GM19351 (cell line): Measurements from ENCODE around the gene TMPO.
A peak's percentile ranks its signal among the peaks of the same experiment; 100 is the strongest.
"Not testable (repeated sequence)": the region's sequence is repeated elsewhere in the genome, so short reads cannot be mapped to it uniquely, and the experiment has no call there.

Source experiments
- ATAC-seq: cut with Tn5 transposase; IDR thresholded peaks from one replicate; pipeline ENCODE4 v1.9.1; 2021; ENCODE audit warnings: mild to moderate bottlenecking, moderate library complexity; ENCODE audit not compliant: unreplicated experiment

Gene TMPO, protein sequence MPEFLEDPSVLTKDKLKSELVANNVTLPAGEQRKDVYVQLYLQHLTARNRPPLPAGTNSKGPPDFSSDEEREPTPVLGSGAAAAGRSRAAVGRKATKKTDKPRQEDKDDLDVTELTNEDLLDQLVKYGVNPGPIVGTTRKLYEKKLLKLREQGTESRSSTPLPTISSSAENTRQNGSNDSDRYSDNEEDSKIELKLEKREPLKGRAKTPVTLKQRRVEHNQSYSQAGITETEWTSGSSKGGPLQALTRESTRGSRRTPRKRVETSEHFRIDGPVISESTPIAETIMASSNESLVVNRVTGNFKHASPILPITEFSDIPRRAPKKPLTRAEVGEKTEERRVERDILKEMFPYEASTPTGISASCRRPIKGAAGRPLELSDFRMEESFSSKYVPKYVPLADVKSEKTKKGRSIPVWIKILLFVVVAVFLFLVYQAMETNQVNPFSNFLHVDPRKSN

DNA sequence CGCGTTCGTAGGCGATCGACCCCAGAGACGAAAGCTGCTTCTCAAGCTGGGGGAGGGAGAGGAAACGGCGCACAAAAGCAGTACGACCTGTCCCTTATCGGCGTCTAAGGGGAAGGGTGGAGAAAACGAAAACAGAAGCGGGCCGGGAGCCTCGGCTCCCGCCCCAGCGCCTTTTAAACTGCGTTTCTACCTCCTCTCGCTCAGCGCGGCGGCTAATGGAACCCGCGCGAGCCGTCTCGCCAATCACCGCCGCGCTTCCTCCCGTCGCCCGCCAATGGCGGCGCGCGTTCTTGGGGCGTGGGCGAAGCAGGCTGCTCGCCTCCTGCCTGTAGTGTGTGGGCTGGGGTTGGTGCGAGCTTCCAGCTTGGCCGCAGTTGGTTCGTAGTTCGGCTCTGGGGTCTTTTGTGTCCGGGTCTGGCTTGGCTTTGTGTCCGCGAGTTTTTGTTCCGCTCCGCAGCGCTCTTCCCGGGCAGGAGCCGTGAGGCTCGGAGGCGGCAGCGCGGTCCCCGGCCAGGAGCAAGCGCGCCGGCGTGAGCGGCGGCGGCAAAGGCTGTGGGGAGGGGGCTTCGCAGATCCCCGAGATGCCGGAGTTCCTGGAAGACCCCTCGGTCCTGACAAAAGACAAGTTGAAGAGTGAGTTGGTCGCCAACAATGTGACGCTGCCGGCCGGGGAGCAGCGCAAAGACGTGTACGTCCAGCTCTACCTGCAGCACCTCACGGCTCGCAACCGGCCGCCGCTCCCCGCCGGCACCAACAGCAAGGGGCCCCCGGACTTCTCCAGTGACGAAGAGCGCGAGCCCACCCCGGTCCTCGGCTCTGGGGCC, at the start of gene TMPO:
Gene TMPO (plus strand): TSS at position 304 of the 824 bp plus-strand sequence. CDS start 278 bp downstream, at position 582.
- ATAC-seq: peak; percentile 68

DNA sequence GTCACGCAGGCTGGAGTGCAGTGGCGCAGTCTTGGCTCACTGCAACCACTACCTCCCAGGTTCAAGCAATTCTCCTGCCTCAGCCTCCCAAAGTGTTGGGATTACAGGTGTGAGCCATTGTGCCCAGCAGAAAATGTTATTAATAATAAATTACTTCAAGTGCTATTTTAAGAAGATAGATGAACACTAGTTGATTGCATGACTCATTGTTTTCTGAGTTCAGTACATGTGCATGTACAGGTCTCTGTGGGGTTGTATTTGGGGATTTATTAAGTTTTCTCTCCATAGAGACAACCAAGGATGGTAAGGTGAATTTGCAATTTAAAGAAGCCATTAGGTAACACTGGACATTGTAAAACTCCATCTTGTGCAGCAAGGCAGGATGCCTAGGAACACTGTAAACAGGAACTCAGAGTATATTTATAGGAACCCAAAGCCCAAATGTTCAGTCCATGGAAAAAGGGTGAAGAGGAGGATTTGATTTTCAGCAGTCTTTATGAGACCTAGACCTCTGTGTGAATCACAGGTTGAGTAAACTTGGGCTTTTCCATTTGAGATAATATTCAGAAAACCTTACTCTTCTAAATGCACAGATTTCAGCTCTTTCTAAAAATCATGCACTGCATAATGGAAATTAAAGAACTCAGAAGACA, 49.3 kb upstream of the TMPO start:
- no peak for ATAC-seq

DNA sequence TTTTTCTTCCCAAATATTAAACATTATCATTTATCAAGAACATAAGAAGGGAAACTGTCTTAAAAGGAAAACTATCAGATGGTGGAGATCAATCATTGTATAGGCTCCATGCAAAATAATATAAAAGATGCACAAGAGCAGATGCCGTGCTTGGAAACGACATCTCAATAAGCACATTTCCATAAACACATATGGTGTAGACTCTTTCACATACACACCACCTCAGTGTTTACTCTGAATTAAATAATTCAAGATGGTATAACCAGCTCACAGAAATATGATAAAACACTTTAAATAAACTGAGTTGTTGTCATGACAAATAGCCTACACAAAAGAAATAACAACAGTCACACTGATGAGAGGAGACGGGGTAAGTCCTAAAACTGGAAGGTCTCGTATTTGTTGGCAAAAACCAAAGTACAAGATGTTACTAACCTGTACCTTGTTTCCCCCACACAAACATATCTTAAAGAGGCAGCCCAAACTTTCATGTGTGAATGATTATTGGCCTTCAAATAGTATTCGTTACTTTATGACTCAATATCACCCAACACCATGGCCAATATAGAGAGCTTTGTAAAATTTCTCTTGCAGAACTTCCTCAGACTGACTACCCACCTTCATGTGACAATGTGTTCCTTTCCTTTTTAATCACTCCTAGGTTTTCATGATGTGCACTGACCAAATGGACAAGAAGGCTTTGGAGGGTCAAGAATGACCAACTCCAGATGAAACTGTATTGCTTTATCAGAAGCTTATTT, 48.6 kb upstream of the TMPO start:
- peak; percentile 34 for ATAC-seq

DNA sequence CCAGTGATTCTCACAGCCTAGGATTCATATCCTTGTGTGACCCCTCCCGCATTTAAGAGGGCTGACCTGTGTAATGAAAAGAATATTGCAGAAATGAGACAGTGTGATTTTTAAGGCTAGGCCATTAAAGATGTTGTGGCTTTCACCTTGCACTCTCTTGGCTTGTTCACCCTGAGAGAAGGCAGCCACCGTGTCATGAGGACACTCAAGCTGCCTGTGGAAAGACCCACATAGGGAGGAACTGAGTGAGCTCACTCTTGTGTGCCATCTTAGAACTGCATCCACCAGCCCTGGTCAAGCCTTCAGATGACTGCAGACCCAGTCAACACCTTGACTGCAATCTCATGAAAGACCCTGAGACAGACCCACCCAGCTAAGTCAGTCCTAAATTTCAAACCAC, 46.3 kb upstream of the TMPO start:
- peak; percentile 41 for ATAC-seq

DNA sequence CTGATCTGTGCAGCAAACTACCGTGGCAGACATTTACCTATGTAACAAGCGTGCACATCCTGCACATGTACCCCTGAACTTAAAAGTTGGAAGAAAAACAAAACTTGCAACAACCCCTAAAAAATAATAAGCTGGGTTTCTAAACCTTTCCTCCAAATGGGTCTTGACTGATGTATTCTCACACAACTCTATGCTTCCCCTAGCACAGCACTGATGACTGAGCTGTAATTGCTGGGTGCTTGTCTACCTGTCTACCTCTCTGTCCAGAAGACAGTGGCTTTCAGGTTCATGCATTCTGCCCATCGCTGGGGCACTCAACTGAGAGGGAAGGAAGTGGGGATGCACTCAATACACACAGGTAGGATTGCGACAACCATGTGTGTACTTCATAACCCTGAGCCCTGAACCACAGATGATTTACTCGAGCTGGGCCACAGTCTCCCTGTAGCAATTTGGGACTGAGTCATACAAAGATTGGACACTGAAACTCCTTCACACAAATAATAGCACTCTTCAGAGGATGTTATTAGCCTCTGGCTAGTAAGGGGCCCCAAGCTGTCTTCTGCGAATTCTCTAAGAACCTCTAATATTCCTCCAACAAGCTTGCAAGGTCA, 44.8 kb upstream of the TMPO start:
- peak; percentile 66 for ATAC-seq

DNA sequence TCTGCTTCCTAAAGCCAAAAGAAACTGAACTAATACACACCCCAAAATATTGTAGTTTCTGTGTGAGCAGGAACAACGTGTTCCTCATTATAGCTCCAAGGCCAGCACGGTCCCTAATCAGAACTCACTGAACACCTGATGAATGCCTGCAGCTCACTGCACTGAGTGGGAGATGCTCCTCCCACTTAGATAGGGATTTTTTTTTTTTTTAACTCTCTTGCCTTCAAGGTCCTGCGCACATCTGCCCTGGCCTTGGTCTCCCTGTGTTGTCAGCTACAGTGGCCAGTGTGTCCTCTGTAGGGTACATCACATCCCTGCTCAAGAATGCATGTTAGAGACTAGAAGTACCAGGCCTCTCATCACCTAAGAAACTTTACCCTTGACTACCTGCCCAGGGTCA, 44.3 kb upstream of the TMPO start:
- peak; percentile 30 for ATAC-seq

DNA sequence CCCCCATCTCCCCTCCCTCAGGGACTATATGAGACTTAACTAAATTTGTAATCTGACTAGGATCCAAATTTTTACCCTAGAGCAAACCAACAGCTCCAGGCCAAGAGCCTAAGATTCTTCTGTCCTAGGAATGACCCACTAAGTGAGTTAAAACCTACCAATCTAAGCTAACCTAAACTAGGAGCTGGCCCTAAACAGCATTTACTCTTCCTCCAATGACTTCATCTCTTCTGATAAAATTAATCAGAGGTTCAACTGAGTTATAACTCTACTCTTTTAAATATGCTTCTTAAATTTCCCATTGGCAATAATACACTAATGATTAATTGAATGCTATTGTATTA, 39.9 kb upstream of the TMPO start:
- ATAC-seq: no peak

DNA sequence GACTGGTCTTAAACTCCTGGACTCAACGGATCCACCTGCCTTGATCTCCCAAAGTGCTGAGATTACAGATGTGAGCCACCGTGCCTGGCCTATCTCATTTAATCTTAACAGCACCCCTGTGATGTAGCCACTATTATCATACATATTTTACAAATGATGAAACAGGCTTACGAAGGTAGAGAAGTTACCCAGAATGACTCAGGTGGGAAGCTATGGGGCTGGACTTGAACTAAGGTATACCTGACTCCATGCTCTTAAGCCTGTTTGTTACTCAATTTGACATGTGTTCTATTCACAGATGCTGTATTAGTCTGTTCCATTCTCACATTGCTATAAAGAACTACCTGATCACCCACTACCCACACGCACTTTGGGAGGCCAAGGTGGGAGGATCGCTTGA, 36.8 kb upstream of the TMPO start:
- no peak for ATAC-seq

DNA sequence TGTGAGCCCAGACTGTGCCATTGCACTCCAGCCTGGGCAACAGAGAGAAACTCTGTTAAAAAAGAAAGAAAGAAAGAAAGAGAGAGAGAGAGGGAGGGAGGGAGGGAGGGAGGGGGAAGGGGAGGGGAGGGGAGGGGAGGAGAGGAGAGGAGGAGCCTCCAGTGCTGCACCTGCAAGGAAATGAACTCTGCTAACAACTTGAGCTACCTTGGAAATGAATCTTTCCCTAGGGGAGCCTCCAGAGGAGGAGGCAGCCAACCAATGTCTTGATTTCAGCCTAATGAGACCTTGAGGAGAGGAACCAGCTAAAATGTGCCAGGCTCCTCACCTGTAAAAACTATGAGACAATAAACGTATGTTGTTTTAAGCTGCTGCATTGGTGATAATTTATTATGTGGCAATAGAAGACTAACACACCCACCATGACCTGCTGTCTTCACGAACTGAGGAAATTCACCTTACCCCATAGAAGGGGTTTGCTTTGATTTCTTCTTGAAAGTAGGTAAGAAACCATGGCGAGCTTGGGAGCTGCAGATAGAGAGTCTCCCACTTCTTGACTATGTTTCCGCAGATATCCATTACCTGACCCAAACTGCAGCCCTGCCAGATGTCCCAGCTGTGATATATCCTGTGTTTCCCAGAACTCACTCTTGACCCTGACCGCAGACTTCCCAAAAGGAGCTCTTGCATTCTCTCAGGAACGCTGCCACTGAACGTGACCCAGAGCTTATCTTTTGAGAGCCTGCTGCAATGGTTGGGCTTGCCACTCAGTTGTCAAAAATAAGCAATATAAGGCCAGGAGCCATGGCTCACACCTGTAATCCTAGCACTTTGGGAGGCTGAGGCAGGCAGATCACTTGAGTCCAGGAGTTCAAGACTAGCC, 31.5 kb upstream of the TMPO start:
- no peak for ATAC-seq

DNA sequence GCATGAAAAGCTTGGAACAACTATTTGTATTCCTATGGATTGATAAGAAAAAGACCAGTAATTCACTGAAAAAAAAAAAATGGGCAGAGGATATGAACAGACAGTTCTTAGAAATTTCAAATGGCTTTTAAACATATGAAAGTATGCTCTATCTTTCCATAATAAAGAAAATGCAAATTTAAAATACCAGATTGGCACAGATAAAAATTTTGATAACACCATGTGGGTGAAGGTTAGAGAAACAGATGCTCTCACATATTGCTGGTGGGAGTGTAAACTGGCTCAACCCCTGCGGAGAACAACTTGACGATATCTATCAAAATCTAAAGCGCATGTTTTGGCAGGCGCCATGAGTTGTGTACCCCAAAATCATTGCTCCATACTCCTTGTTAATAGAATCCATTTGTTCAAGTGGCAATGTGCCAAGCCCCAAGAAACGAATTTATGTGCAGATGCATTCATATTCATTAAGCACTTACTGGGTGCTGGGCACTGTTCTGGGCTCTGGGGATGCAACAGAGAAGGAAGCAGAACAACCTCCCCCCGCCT, 29.5 kb upstream of the TMPO start:
- no peak for ATAC-seq

DNA sequence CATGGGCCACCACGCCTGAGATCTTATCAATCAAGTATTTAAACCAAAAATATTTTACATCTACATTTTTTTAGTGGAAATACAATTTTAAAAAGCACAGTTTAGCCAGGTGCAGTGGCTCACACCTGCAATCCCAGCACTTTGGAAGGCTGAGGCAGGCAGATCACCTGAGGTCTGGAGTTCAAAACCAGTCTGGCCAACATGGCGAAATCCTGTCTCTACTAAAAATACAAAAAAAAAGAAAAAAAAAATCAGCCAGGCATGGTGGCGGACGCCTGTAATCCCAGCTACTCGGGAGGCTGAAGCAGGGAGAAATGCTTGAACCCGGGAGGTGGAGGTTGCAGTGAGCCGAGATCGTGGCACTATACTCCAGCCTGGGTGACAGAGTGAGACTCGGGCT, 27.0 kb upstream of the TMPO start:
- ATAC-seq: not testable (repeated sequence)

DNA sequence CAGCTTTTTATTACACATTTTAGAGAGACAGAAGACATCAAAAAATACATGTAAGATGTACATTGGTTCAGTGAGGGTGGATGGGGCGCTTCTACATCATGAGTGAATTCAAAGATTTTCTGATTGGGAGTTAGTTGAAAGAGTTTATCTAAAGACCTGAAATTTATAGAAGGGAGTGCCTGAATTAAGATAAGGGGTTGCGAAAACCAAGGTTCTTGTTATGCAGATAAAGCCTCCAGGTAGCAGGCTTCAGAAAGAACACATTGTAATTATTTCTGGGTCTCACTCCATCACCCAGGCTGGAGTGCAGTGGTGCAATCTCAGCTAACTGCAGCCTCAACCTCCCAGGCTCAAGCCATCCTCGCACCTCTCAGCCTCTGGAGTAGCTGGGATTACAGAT, 26.2 kb upstream of the TMPO start:
- ATAC-seq: no peak

DNA sequence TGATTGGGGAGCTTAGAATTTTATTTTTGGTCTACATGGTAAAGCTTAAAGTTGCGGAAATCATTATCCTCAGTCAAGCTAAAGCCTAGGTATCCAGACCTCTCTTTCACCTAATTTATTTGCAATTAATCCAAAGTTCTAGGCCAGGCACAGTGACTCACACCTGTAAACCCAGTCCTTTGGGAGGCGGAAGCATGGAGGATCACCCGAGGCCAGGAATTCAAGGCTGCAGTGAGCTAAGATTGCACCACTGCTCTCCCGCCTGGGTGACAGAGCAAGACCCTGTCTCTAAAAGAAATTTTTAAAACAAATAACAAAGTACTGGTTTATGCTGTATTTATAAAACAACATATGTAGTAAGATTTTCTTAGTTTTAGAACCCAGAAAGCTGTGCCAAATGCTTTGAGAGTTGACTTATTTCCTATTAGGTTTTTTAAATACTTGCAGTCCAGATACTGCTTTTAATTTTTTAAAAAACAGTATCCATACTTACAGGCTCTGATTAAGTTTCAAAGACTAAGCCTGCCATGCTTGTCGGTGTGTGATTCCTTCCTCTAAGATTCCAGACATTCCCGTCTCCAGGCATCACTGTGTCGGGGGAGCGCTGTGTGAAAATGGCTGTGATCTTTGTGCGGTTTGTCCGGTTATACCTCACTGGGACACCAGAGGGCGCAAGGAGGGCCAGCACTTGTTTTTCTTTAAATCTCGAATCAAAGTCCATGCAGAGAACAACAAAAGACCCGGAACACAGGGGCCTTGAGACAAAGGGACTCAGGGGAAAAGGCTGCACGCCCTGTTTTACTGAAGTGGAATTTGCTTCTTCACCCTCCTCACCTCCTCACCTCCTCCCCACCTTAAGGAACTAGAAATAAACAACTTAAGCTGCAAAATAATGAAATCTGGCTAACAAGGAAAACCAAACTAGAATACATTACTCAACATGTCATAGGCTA, 24.6 kb upstream of the TMPO start:
- ATAC-seq: peak; percentile 95

DNA sequence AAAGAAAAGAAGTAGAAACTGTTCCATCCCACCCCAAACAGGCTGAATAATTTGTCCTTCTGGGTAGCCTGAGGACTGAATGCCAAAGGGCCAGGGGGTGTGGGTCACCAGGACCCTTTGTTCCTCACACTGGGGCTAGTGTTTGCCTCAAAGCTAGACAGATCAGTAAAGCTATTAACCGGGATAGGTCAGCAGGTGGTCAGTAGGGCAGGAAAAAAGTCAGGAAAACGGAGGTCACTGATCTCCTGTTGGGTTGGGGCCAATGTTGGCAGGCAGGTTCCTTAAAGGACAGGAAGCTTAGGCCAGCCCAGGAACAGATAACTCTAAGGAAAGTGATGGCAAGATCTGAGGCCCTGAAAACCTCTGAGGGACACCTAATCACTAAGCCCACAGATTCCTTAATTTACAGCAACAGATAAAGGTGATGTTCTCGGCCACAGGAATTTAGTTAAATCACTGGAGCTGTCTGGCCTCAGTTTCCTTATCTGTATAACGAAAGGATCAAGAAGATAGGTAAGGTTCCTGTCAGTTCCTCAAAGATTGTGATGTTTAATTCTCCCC, 22.7 kb upstream of the TMPO start:
- ATAC-seq: no peak

DNA sequence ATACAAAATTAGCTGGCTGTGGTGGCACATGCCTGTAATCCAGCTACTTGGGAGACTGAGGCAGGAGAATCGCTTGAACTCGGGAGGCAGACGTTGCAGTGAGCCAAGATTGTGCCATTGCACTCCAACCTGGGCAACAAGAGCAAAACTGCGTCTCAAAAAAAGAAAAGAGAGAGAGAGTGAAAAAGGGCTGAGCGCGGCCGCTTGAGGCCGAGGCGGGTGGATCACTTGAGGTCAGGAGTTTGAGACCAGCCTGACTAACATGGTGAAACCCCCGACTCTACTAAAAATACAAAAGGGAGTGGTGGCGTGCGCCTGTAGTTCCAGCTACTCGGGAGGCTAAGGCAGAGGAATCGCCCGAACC, 14.1 kb upstream of the TMPO start:
- not testable (repeated sequence) for ATAC-seq

DNA sequence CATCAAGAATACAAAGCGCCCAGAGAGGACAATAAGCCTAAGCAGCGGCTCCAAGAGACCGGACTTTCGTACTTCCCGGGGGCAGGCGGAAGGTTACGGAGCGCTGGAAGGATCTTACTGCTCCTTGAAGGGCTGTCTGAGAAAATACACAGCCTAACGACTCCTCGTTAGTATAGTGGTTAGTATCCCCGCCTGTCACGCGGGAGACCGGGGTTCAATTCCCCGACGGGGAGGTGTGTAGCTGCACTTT, 12.1 kb upstream of the TMPO start:
- peak; percentile 53 for ATAC-seq

DNA sequence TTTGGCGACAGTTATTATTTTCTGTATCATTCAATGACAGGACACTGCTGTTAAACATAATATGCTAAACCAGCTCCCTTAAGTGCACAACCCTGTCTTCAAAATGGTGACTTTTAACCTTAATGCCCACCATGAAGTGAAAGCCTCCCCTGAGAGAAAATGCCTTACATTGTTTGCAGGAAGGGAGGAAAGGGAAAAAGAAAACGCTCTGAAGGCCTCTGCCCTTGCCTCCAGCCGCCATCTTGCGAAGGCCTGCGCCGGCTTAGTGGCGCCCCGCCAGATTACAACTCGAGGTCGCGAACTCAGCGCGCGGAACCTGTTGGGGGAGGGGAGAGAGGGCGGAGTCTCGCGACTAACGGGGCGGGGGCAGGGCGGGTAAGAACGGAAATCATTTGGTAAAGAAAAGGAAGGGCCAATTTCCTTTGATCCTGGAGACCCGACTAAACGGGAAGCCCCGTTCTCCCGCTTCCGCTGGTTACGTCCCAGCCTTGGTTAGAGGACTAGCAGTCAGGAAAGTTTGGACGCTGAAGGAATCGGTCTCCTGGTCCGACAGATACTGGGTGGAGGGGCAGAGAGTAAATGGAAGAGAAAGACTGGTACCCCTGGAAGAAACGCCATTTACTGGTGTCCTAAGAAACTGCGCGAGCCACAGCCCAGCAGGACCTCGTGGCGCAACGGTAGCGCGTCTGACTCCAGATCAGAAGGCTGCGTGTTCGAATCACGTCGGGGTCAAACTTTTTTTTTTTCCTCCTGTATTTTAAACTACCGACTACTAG, 11.6 kb upstream of the TMPO start:
- ATAC-seq: peak; percentile 75

DNA sequence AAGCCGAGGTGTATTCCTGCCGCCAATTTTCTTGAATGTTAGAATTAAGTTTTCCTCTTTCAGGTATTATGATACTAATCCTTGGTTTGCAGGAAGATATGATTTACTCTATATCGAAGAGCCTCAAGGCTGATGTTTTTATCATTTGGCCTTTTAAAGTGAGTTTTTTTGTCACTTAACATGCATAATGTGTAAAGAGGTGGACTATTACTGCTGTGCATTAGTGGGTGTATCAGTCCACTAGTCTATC, 11.1 kb upstream of the TMPO start:
- ATAC-seq: peak; percentile 9
